D341Med (cell line): ENCODE data around the gene CPSF7.
"Not testable (repeated sequence)": the region's sequence is repeated elsewhere in the genome, so short reads cannot be mapped to it uniquely, and the experiment has no call there.

ENCODE experiments used
- DNase-seq: peaks from one replicate; pipeline ENCODE4 v3.0.0; 2012; ENCODE audit warnings: low spot score

Gene CPSF7

DNA sequence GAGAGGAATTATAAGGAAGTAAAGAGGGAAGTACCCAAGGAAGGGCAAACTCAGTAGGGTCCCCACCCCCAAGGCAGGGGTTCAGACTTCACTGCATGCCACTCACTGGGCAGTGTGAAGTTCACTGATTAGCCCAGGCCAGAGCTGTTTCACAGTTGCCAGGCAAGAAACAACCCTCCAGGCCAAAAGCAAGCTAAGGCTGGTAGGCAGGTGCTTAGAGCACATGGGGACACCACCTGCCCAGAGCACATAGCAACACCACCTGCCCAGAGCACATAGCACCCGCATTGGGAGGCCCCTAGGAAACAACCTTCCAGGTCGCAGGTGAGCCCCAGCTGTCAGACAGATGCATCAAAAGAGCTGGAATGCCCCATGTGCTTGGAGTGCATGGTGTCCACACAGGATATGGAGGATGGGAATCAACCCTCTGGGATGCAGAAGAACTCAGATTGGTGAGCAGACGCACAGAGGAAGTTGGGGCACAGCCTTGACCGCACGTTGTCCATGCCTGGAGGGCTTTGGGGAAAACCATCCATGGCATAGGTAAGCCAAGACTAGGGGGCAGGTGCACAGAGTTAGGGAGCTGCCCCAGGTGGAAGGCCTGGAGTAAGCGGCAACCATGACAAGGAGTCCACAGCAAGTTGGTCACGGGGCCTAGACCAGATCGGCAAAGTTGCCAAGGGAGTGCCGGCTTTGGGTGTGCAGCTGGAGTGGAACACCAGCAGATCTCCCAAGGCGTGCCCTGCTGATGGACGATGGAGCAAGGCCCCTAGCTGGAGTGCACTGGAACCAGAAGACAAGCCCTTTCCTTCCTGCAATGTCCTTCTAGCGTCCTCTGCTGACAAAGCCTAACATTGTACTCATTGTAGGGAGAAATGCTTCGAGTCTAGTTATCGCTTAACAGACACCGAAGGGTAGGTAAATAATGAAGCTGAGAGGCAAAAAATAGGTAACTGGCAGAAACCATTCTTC is 45.2 kb downstream of the CPSF7 start:
- no peak for DNase-seq

DNA sequence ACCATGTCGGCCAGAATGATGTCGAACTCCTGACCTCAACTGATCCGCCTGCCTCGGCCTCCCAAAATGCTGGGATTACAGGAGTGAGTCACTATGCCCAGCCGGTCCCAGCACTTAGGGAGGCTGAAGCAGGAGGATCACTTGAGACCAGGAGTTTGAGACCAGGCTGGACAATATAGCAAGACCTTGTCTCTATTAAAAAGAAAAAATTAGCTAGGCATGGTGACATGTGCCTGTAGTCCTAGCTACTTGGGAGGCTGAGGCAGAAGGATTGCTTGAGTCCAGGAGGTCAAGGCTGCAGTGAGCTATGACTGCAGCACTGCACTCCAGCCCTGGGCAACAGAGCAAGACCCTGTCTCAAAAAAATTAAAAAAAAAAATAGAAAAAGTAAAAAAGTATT is 45.9 kb downstream of the CPSF7 start:
- DNase-seq, result not testable (repeated sequence)

DNA sequence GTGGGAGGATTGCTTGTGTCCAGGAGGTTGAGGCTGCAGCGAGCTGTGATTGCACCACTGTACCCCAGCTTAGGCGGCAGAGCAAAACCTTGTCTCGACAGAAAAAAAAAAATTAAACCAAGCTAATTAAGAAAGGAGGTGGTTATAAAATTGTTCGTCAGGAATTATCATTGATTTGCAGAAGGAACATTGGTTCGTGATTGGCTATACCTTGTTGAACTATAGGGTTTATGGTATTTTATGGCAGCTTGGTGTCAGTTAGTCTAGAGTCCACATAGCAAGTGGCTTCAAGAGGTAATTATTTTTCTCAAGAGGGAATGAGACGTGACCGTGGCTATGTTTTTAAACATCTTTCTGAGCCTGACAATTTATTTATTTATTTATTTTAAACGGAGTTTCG is 48.9 kb downstream of the CPSF7 start:
- DNase-seq, result no peak

DNA sequence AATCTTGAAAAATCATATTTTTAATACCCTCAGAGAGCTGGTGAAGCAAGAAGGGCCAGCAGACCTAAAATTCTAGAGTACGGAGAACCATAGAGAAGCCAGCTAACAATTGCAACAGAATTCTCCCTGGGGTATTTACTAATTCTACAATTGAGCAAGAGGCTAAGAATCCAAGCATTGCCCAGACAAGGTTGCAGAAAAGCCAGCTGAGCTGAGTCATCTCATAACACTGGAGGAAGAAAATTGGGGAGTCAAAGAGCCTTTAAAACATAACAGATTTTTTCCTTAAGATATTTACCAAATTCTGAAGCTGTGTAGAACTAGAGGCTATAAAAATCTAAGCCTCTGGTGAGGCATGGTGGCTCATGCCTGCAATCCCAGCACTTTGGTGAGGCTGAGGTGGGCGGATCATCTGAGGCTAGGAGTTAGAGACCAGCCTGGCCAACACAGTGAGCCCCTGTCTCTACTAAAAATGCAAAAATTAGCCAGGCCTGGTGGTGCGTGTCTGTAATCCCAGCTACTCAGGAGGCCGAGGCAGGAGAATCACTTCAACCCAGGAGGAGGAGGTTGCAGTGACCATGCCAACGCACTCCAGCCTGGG is 51.0 kb downstream of the CPSF7 start:
- no peak for DNase-seq

DNA sequence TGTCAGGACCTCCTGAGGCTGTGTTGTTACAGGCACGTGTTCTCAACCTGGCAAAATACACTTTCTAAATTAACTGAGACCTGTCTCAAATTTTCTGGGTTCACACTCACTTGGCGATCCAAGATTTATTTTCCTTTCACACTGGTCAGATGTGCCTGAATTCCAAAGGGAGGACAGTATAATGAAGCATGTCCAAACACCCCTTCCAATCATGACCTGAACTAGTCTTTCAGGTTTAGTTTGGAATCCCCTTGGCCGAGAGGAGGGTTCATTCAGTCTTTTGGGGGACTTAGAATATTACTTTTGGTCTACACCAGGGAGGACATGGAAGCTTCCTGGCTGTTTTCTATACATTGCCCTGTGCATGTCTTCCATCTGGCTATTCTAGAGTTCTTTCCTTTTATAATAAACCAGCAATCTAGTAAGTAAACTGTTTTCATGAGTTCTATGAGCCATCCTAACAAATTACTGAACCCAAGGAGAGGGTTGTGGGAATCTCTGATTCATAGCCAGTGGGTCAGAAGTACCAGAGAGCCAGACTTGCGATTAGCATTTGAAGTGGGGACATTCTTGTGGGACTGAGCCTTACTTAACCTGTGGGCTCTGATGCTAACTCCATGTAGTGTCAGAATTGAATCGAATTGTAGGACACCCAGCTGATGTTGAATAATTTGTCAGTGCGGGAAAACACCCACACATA is 52.2 kb downstream of the CPSF7 start:
- no peak for DNase-seq

DNA sequence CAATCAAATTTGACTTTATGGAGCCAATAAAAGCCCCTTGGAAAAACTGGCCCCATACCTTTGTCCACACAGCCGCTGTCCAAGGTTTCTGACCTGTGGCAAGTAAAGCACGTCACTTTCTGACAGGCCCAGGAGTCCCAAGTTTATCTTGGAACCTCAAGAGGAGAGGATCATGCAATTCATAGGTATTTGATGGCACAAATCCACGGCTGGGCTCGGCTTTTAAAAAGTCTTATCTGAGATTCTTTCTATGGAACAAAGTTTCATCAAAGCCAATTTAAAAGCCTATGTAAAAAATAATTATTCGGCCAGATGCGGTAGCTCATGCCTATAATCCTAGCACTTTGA is 54.0 kb downstream of the CPSF7 start:
- DNase-seq, result no peak

DNA sequence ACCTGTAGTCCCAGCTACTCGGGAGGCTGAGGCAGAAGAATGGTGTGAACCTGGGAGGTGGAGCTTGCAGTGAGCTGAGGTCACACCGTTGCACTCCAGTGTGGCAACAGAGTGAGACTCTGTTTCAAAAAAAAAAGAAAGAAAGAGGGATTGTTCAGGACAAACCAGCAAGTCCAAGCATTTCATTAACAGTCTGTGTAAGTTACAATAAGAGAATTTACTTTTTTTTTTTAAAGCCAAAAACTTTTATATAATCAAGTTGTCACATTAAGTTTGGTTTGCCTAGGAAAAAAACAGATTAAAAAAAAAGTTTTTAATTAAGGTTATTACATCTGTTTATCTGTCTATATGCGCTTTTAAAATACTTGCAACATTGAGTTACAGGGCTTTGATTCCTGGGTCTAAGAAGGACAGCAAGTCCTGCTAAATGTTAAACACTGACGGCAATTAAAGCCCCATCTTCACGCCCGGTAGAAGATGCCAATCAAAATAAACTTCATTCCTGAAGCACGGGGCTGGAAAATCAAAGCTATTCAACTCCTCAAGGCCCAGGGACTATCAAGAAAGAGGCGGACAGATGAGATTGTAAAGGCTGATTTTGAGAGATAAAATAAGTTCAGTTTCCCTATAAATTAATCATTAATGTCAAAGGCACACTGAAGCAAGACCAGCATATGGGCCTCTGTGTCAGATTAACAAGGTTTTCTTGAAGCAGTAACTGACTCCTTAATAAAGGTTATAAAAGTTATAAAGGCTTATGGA is 56.9 kb downstream of the CPSF7 start:
- DNase-seq, result no peak

DNA sequence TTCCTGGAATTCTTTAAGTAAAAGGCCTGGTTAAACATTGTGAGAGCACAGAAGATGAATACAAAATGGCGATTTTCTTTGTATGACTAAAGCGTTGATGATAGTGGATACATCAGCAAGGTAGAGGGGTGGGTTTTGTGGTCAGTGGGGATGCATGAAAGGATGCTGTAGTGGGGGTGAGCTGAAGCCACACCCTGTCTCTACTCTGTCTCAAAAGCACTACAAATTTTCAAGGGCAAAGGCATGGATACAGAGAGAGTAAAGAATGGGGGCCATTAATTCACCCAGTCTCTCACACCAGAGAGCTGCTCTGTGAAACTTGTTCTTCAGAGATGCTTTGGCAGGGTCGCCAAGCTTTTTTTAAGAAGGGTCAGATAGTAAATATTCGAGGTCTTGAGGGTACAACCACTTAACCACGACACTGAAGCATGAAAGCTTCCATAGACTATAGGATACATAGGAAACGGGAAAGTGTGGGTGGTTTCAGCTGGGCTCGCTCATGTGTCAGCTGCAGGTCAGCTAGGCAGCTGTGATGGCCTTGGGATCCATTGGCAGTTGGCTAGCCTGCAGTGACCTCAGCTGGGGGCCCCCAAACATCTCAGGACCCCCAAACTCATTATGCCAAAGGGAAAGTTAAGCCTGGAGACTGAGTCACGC is 59.3 kb downstream of the CPSF7 start:
- no peak for DNase-seq

DNA sequence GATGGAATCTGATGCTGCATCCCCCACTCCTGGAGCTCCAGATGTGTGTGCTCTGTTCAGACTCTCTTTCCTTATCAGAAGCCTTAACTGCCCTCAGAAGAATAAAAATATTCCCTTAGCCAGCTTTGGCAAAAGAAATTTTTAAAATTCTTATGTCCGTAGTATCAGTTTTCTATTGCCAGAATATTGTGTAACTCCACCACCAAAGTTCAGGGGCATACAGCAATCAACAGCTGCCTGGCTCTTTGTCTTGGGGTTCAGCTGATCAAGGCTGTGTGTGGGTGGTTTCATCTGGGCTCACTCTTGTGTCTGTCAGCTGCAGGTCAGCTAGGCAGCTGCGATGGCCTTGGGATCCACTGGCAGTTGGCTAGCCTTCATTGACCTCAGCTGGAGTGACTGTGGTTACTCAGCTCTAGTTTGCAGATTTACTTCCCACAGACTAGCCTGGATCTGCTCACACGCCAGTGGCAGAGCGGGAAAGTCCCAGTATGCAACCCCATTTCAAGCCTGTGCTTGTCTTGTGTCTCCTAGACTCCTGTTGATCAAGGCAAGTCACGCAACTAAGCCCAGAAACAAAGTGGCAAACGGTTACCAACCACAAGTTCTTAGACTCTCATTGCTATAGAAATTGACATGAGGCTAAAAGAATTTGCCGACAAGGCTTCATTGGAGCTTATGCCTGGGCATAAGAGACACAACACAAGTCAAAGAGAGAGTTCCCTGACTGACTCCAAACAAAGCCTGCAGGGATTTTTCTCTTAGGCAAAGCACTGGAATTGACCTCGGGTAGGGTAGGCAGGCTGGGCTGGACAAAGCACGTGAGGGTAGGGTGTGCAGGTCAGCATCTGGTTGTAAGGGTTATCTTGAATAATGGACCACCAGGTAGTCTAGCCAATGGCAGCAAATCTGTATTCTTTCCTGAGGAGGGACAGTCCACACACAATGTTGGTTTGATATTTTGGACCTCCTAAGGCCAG is 60.1 kb downstream of the CPSF7 start:
- DNase-seq, result no peak

DNA sequence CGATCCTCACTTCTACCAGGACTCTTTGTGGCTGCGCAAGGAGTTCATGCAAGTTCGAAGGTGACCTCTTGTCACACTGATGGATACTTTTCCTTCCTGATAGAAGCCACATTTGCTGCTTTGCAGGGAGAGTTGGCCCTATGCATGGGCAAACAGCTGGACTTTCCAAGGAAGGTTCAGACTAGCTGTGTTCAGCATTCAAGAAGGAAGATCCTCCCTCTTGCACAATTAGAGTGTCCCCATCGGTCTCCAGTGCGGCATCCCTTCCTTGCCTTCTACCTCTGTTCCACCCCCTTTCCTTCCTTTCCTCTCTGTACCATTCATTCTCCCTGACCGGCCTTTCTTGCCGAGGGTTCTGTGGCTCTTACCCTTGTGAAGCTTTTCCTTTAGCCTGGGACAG is 61.1 kb downstream of the CPSF7 start:
- no peak for DNase-seq

DNA sequence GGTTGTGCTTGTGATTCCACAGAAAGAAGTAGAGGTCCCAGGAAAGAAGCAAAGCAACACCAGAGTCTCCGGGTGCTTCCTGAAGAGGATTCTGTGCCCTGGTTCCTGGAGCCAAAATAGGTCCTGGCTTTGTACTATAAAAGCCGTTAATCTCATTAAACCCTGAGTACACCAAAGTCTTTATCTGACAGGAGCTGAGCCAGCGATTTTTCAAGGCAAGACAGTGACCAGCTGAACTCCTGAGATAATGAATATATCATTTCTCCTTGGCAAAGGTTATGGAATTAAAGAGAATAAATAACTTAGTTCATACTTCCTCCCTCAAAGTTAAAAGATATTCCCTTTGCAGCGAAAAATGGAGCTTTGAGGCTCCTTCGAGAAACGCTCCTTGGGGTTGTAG is 62.4 kb downstream of the CPSF7 start:
- peak; percentile 60 for DNase-seq

DNA sequence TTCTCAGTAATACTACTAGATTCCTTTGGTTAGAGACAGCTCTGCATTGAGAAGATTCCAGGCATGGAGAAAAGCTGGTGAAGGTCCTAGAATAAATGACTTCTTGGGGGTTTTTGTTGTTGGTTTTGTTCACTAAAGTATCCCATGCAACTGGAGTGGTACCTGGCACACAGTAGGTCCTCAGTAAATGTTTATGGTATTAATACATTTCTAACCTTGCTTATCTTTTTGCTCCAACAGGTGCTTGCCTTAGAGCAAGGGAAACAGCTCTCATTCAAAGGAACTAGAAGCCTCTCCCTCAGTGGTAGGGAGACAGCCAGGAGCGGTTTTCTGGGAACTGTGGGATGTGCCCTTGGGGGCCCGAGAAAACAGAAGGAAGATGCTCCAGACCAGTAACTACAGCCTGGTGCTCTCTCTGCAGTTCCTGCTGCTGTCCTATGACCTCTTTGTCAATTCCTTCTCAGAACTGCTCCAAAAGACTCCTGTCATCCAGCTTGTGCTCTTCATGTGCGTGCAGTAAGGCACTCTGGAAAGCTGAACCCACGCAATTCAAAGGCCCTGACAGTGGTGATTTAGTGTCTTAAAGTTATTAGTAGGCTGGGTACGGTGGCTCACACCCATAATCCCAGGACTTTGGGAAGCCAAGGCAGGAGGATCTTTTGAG is 65.6 kb downstream of the CPSF7 start:
- DNase-seq, result no peak

DNA sequence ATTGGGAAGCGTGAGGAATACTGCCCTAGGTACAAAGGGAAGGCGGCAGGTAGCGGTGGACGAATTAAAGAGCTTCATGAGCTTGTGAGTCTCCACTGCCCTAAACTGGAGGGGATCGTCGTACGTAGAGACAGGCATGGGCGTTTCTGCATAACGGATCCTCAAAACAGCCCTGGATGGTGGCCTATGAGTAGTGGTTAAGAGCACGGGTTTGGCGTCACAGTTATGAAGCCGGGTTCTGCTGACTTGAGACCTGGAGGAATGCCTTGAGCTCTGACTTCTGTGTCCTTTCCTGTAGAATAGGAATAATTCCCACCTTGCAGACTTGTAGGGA is 67.3 kb downstream of the CPSF7 start:
- peak; percentile 53 for DNase-seq

DNA sequence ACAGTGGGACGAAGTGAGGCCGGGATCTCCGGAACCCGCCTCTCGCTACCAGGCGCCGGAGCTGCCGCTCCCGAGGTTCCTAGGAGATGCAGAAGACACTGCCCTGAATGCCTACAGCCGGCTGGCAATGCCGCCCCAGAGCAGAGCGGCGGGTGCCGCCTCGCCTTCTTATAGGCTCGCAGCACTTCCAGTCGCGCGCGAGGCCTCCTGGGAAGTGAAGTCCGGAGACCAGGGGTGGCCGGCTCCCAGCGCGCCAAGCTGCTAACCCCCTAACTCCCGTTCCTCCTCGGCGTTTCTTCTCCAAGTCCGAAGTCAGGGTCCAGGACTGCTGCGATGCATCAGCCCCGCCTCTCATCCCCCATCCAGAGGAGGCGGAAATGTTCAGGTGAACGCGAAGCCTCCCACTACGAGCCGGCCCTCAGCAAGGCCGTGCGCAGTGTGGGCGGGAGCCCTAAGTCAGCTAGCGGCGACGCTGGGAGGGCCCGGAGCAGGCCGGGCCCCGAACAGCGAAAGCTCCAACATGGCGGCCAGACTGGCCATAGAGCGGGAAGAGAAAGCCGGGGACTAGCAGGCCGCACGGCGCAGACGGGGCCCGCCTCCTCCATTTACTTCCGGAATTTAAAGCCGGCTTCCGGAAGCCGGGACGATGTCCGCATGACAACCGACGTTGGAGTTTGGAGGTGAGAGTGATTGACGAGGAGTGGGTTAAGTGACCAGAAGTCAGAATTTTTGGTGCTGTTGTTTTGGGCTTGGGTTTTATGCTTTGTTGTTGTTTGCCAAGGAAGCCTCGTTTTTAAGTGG is 67.8 kb downstream of the CPSF7 start, which contains the start of the genes CYB561A3 and TMEM138:
Gene CYB561A3 (minus strand): TSS at position 142 of the 801 bp plus-strand sequence. CDS start 5,169 bp downstream, outside the sequence.
Gene TMEM138 (plus strand): TSS at position 634 of the 801 bp plus-strand sequence. CDS start 2,017 bp downstream, outside the sequence.
- DNase-seq, result peak; percentile 94

DNA sequence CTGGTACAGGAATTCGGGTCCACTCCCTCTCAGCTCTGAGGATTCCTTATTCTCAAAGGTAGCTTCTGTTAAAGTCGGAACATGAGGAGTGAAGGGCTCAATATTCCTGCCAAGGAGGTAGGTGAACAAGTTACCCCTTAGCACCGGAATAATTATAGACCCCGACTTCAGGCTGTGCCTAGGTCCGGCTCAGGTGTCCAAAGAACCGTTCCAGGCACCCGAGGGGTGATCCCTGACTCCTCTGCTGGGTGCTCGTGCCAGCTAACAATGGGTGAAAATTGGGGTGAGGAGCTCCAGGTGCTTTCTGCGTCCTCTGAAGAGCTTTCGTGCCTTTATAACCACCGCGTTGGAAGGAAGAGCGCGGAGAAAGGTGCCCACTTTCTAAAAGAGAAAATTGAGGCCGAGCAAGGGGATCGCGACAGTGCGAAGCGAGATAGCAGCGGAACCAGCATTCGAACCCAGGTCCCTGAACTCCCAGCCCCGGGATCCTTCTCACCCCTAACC is 68.5 kb downstream of the CPSF7 start:
- no peak for DNase-seq

DNA sequence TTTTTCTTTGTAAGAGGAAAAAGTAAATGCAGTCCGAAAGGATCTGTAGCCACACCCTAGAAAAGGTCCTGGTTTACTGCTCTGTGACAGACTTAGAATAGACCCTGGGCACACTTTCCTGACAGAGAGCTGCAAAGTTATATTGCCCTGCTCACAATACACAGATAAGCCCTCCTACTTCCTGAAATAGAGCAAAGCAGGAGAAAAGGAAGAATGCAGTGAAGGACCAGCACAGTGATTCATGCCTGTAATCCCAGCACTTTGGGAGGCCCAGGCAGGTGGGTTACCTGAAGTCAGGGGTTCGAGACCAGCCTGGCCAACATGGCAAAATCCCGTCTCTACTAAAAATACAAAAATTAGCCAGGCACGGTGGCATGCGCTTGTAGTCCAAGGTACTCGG is 70.3 kb downstream of the CPSF7 start:
- DNase-seq, result no peak

DNA sequence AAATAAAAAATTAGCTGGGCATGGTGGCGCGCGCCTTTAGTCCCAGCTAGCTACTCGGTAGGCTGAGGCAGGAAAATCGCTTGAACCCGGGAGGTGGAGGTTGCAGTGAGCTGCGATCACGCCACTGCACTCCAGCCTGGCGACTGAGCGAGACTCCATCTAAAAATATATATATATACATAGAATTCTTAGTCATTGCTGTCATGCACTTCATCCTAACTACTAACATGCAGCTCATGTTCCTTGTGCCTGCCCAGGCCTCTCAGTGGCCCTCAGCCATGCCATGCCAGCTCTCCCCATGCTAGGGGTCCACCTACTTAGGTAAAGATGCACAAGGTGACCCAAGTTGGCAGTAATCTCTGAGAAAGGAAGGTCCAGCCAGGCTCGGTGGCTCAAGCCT is 71.2 kb downstream of the CPSF7 start:
- DNase-seq, result no peak

DNA sequence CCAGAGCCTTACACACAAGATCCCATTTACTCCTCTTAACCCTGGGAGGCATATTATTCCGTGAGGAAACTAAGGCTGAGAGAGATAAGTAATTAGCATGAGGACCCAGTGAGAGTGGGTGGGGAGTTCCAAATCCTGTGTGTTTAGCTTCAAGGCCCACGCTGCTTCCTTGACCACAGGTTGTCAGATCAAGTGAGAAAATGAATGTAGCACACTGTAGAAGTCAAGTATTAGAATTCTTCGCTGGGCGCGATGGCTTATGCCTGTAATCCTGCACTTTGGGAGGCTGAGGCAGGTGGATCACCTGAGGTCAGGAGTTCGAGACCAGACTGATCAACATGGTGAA is 71.9 kb downstream of the CPSF7 start:
- no peak for DNase-seq
